ENCODE data around the gene RBM46.

Gene RBM46

DNA sequence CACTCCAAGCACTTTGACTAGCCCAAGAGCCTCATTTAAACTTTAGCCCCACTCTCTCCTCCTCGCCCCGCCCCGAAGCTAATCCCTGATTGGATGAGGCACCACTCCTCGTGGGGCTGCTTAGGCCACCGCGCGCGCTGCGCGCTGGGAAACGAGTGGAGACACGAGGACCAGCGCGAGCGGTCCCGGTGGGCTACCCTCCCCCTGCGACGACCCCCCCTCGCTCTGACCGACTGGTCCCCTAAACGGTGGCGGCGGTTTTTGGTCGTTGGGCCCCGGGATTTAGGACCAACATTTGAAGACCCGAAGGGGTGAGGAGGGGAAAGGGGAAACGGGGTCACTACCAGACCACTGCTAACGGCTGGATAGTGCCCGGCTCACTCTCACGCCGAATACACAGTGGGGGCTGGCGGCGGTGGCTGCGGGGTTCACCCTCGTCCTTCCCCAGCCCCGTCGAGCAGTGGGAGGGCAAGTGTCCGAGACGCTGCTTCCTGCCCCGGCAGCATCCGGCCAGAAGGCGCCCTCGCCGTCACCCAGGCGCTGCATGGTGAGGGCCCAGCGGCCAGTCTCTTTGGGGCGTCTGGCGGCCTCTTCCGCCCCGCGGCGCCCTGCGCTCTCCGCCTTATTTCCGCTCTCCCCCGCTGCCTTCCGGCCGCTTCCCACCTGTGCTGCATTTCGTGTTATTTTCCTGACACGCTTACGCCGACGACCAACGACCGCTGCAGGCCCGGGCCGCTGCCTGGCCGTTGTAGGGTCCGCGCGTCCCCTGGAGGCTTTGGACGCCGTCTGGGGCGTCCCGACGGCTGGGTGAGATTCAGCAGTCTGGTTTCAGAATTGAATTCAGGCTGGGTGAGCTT, at the start of gene RBM46:
RBM46 (plus strand) TSS at position 147 of the 857 bp plus-strand sequence. CDS start 15,481 bp downstream, outside the sequence.
- FAIRE-seq: no peak

DNA sequence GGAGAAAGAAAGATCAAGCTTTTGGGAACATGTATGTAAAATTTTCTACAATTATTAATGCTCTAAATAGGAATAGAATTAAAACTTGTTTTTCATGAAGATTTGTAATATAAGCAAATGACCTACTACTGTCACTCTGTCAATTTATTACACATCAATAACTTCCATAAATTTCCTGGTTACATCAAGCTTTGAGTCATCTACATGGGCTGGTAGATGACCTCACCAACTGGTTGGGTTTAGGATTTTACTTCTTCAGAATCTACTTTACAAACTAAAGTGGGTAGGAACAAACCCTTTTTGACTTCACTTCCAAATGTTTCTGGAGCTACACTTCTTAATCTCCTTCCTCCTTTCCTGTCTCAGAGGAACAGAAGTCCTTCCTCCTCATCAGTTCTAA, 49.3 kb upstream of the RBM46 start:
- no peak for FAIRE-seq

DNA sequence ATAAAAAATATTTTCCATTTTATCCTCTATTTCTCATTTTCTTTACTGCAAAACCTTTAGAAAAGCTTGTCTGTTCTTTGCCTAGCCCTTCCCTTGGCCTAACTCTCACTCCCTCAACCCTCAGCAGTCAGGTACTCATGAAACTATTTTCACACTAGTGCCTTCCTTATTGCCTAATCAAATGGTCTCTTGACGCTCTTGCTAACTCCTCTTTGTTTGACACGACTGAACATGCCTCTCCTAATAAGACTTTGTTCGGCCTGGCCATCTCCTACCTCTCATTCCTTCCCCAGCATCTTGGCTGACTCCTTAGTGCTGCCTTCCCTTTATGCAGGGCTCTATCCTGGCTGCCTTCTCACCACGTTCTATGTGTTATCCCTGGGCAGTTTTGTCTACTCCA, 48.4 kb upstream of the RBM46 start:
- no peak for FAIRE-seq

- FAIRE-seq: no peak
Measured at GRCh38 chr4:154736770-154737169, 44.3 kb upstream of the RBM46 start.

- no peak for FAIRE-seq
Measured at GRCh38 chr4:154738426-154738825, 42.6 kb upstream of the RBM46 start.

GRCh38 chr4:154739111-154739510, 42.0 kb upstream of the RBM46 start:
- no peak for FAIRE-seq

DNA sequence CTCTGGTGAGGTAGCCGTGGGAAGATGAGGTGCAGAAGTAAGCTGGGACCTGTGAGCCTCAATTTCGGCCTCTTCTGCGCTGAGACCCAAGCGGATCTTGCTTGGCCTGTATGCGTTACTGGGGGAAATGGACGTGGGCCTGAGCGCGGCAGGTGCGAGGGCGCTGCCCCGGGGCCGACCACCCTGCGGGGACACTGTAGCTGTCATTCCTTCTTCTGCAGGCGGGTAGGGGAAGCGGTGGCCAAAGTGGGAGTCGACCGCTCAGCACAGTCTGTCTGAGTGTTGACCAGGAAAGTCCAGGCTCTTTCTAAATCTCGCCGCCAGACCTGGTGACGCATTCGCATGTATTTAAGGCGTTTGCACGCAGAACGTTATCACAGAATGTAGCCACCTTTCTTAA, 40.6 kb upstream of the RBM46 start:
- no peak for FAIRE-seq

DNA sequence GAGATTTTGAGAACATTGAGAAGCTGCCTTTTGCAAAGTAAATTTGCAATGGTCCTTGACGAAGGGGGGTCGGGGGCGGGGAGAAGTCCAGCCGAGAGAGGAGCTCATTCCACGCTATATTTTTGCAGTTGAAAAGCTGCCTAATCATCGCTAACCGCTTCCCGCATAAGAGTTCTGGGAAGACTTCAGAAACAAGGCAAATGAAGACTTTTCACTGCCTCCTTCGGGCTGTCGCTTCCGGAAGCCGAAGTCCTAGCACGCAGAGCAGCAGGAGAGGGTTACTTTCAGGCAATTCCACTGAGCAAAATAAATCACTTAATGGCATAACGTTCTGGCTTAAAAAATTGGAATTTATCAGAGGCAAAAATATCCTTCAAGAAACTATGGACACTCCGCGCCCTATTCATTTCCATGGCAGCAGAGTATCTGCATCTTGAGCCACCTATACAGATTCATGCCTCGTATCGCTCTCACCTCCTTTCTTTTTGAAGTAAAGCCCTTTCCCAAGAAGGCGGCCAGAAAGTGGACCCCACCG, 39.9 kb upstream of the RBM46 start:
- no peak for FAIRE-seq

DNA sequence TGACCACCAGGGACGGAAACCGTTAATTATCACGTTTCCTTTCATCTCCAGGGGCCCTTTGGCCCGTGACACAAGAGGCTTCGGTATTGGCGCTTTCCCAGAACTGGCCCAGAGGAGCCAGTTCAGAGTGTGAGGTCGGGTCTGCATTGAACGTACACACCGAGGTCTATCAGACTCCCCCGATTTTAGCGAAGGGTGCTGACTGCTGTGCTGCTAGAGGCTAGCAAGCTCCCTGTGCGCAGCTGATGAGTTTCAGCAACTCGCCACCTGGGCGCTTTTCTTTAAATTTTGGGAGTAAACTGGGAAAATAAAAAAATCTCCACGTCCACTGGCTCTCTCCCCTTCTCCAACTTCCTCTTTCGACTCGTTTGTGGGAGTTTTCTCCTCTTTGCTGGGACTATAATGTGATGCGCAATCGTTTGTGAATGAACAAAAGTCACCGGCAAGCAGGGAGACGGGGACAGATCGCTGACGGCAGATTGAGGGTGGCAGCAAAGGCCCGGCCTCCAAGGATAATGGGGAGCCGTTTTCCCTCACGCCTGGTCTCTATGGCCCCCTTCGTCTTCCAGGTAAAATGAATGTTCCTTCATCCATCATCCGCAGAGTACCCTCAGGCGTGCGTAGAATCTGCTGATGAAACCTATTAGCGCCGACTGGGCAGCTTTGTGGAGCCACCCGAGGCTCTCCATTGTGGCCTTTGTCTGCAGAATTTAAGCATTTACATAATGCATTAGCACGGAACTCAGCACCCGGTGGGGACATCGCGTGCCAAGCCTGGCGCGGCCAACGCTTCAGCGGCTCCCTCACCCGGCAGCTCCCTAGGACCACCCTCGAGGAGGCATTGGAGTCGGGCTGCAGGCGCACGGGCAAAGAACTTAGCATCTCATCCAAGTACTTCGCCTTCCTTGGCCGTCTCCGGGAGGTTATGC, 38.9 kb upstream of the RBM46 start:
- FAIRE-seq: no peak

DNA sequence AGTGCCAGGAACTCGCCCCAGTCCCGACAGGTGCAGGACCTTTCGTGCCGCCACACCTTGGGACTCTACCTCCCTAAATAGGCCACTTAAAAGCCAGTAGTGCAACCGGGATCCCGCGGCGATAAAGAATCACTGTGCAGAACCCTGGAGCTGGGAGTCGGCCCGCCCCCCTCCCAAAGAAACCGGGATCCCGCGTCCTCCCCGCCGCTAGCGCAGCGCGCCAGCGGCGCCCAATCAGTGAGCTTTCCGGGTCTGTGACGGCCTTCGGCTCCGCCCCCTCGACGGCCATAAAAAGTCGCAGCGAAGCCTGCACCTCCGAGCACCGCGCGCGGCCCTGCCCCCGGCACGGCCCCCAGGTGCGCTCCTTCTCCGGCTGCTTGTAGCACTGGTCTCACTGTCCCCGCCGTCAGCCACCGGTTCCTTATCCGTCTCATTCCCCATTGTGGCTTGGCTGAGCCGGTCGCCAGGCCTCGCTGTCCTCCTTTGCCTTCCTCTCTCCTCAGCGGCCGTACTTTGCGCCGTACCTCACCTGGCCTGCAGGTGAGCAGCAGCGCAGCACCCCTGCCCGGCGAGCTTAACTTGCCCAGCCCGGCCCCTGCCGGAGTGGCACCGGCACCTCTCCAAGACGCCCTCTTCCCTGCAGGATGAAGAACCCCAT, 37.3 kb upstream of the RBM46 start, which contains the start of gene LRAT:
LRAT (plus strand) TSS at position 318 of the 658 bp plus-strand sequence; CDS start at position 645, 327 bp downstream.
- FAIRE-seq: no peak

DNA sequence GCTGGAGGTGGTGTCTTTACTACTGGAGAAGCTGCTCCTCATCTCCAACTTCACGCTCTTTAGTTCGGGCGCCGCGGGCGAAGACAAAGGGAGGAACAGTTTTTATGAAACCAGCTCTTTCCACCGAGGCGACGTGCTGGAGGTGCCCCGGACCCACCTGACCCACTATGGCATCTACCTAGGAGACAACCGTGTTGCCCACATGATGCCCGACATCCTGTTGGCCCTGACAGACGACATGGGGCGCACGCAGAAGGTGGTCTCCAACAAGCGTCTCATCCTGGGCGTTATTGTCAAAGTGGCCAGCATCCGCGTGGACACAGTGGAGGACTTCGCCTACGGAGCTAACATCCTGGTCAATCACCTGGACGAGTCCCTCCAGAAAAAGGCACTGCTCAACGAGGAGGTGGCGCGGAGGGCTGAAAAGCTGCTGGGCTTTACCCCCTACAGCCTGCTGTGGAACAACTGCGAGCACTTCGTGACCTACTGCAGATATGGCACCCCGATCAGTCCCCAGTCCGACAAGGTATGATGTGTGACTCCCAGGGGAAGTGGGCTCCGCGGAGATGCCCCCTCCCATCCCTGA, 36.6 kb upstream of the RBM46 start:
- FAIRE-seq: no peak

- no peak for FAIRE-seq
Measured at GRCh38 chr4:154757713-154758112, 23.4 kb upstream of the RBM46 start.

DNA sequence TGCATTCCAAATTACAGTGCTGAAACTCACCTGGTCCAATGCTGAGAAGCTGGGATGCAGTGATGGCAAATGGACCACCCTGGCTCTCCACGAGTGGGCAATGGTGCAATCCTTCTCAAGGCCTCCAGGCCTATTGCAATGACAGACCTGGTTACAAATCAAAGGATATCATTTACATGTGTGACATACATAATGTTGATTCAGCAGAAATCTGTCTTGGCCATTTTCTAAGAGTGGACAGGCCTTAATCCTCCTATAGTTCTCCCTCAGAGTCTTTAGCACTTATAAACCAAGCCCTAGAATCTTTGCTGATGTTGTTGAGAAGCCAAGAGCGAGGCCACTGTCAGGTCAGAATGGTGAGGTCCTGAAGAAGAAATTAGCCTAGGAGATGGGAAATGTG, 20.2 kb upstream of the RBM46 start:
- FAIRE-seq: no peak

- FAIRE-seq: no peak
Measured at GRCh38 chr4:154778264-154778663, 2.8 kb upstream of the RBM46 start.

DNA sequence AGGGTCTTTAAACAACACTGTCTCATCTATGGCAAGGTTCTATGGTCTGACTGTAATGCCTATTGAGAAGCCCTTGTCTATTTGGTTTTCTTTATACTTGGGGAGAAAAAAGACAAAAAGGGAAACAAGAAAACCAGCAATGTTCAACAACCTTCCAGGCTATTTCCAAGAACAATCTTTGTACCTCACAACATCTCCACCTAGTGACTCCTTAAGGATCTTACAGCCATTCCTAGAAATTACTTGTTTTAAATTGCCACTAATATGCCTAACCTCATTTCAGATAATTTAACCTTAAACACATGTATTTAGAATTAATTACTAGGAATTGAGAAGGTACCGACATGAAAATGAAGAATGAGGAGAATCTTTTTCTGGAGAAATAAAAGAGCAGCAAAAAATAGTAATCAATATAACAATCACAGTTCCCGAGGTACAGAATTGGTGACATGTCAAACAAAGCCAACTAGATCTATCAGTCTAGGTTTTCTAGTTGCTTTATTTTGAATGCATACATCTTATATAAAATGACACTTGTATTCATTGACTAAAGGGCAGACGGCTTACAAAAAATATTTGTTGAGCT, 1.6 kb upstream of the RBM46 start:
- peak; percentile 93 for FAIRE-seq

GRCh38 chr4:154781983-154782293, 866 bp downstream of the RBM46 start:
- FAIRE-seq: no peak

- peak; percentile 98 for FAIRE-seq
Measured at GRCh38 chr4:154807042-154807630, 26.1 kb downstream of the RBM46 start.

DNA sequence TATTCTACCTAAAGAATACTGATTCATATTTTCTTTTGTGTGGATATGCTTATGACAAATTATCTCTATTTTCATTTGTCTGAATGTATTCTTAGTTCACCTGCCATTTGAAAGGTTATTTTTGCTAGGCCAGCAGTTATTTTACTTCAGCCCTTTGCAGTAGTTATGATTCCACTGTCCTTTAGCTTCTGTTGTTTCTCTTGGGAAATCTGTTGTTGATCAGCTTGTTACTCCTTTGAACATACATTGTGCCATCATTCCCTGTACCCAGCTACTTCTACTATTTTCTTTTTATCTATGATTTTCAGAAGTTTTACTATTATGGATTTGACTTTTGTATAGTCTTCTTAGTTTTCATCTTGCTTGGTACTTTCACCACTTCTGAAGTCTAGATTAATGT, 37.2 kb downstream of the RBM46 start:
- no peak for FAIRE-seq

DNA sequence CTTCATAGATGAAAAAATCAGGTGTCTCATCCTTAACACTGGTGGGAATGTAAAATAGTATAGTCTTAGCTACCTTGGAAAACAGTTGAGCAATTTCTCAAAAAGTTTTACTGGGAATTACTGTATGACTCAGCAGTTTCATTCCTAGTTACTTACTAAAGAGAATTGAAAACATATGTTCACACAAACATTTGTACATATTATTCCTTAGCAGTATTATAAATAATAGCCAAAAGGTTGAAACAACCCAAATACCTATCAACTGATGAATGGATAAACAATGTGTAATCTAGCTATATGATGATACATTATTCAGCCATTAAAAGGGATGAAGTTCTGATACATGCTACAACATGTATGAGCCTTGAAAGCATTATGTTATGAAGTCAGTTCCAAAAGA, 41.7 kb downstream of the RBM46 start:
- FAIRE-seq: no peak

- FAIRE-seq: no peak
Measured at GRCh38 chr4:154836030-154836429, 55.0 kb downstream of the RBM46 start.

- no peak for FAIRE-seq
Measured at GRCh38 chr4:154836513-154836912, 55.4 kb downstream of the RBM46 start.

DNA sequence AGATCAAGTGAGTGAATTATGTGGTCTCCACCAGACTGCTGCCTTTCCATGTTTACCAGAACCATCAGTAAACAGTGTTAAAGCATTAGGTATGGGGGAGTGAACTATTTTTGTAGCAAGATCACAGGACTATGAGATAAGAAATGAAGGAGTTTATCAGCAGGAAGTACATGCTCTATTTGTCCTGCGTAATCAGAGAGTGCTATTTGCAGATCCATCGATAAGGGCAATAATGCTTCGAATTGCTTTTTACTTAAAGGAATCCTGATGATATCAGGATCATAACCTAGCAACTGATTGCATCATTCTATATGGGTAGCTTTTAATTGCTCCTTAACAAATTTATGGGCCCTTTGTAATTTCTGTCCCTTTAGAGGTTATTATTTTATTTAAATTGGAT, 57.1 kb downstream of the RBM46 start:
- no peak for FAIRE-seq
